IPS-18a (cell line): ENCODE measurements around the gene RNU5B-1.
A peak's percentile ranks its signal among the peaks of the same experiment; 100 is the strongest.

ENCODE experiments used
- H3K27ac ChIP-seq: one replicate; pipeline ENCODE4 v1.5.1; 2013; ENCODE audit warnings: low read length
- H3K27me3 ChIP-seq: one replicate; pipeline ENCODE4 v1.6.1; 2013; ENCODE audit warnings: mild to moderate bottlenecking, low read length; ENCODE audit not compliant: control insufficient read depth, insufficient read depth
- H3K36me3 ChIP-seq: one replicate; pipeline ENCODE4 v1.6.1; 2013; ENCODE audit warnings: low read depth, low read length; ENCODE audit not compliant: control insufficient read depth
- H3K4me1 ChIP-seq: one replicate; pipeline ENCODE4 v1.6.1; 2013; ENCODE audit warnings: low read depth, low read length; ENCODE audit not compliant: control insufficient read depth
- H3K4me3 ChIP-seq: one replicate; pipeline ENCODE4 v1.5.1; 2013; ENCODE audit warnings: low read length
- H3K9ac ChIP-seq: one replicate; pipeline ENCODE4 v1.6.1; 2013; ENCODE audit warnings: mild to moderate bottlenecking, low read length, moderate library complexity
- H3K9me3 ChIP-seq: one replicate; pipeline ENCODE4 v1.6.1; 2013; ENCODE audit warnings: low read depth, low read length; ENCODE audit not compliant: control insufficient read depth

Gene RNU5B-1

DNA sequence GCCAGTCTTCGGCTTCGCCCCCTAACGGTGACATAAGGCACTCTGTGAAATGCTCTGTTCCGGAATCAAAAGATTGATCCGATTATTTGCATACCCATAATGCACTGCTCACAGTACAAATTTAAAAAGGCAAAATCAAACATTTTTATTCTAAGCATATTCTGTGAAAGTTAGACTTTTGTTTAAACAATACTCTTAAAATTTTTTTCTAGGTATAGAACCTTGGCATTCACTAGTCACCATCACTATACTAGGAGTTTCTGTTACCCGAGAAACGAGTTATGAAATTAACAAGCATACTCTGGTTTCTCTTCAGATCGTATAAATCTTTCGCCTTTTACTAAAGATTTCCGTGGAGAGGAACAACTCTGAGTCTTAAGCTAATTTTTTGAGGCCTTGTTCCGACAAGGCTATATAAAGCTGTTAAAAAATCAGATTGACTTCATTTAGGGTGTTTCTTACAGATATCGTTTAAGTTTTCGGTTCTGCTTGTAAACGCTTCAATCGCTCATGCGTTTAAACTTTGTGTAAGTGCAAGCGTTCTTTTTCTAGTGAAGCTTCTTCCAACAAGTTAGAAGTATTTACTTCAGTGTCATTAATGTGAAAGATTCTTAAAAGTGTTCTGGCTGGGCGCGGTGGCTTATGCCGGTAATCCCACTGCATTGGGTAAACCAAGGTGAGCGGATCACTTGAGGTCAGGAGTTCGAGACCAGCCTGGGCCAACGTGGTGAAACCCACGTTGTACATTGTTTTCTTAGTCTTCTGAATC lies at the start of gene RNU5B-1:
Gene RNU5B-1 (plus strand): TSS at position 297 of the 769 bp plus-strand sequence.
- Histone ChIP-seq H3K4me1 (peaks cover 4% of the 10 kb centered on the region), H3K27me3 (no peaks in the 10 kb centered on the region), H3K27ac (peak within 1 kb of the TSS; percentile 97)

GRCh38 chr15:65254758-65255157 lies 49.7 kb upstream of the RNU5B-1 start:
- Histone ChIP-seq H3K4me1 (no peaks in the 10 kb centered on the region), H3K27ac (no peak overlapping the region), H3K9ac (no peak overlapping the region), H3K9me3 (no peaks in the 10 kb centered on the region), H3K27me3 (no peaks in the 10 kb centered on the region), H3K36me3 (no peaks in the 10 kb centered on the region), H3K4me3 (no peak overlapping the region)

More for the DNA sequence above, at the start of gene RNU5B-1:
- Histone ChIP-seq H3K9ac (peak within 1 kb of the TSS; percentile 88), H3K9me3 (no peaks in the 10 kb centered on the region), H3K36me3 (no peaks in the 10 kb centered on the region), H3K4me3 (peak within 1 kb of the TSS; percentile 61)

DNA sequence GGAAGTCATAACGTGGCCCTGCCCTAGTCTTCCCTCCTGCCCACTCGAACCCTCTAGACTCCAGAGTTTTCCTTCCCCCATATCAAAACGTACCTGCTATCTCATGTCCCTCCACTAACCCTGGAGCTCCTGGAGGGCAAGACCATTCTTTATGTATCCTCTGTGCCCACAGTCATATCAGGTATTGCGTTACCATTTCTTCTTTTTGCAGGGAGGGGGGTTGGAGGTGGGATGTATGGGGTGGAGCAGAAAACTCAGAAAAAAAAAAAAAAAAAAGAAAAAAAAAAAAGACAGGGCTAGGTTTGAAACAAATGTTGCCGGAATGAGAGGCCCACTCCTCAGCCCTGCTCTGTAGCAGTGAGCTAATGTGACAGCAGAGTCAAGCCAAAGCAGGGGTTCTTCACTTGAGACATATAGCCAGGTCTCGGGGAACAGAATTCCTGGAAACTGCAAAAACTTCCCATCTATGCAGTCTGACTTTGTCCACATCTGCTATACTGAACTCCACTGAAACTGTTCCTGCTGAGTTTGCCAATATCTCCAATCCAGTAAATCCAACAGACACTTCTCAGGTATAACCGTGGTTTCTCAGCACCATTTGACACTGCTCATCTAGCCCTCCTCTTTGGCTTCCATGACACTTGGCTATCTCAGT lies 48.9 kb upstream of the RNU5B-1 start:
- Histone ChIP-seq H3K4me1 (no peaks in the 10 kb centered on the region), H3K4me3 (no peak overlapping the region), H3K27ac (no peak overlapping the region), H3K36me3 (peaks cover 6% of the 10 kb centered on the region), H3K27me3 (no peaks in the 10 kb centered on the region), H3K9ac (no peak overlapping the region), H3K9me3 (no peaks in the 10 kb centered on the region)

DNA sequence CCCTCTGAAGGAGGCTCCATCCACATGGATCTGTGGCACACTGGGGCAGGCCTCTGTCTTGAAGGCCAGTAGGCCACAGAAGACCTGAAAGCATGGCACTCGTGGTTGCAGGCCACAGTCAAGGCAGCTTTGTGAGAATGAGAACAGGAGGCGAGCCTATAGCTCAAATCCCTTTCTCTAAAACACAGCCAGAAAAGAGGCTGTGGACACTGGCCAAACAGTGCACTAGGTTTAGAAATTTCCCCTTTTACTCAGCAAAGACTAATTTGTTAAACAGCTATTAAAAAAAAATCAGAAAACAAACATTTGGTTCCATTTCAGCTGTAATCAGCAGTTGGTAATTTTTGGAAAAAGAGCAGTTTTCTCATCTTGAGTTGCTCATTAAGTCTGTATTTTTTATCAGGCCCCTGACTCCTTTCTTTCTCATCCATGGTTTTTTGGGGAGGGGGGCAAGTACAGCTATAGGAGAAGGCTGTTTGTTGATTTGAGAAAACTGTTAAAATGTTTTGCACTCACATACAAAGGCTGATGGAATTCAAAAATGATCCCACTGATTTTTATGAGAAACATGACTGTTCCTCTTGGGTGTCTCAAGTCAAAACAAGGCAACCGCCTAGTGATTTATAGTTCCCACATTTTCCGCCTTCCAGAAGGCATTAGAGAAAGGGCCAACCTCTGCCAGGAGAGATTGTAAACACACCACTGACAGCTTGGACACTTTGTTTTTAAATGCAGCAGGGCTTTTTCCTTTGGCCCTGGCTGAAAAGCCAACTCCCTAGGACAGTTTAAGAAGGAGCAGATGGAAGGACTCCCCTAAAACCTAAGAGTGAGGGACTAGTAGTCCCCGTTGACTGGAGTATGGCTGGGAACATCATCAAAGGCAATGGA lies 45.9 kb upstream of the RNU5B-1 start:
- no peak overlapping the region for H3K4me3 ChIP-seq
- H3K27ac ChIP-seq, result no peak overlapping the region
- H3K9ac ChIP-seq, result no peak overlapping the region
- H3K36me3 ChIP-seq, result peaks cover 6% of the 10 kb centered on the region
- no peaks in the 10 kb centered on the region for H3K27me3 ChIP-seq
- H3K9me3 ChIP-seq, result no peaks in the 10 kb centered on the region
- no peaks in the 10 kb centered on the region for H3K4me1 ChIP-seq

DNA sequence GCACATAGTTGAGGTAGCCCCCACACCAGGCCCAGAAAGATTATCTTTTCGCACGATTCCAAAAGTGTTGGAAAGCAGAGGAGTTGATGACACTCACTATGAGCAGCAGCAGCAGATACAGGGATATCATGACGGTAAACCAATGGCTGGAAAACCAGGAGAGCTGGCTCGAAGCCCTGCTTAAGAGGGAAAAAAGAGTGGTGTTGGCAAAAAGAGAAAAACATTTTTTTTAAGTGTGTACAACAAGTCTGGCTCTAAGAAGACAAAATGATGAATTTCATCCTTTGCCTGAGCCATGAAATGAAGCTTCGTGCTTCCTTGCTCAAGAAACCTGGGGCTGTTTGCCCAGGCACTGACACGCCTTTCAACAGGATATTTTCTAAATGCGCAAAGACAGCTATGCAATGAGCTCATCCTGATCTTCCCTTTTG lies 45.1 kb upstream of the RNU5B-1 start:
- H3K27me3 ChIP-seq, result no peaks in the 10 kb centered on the region
- H3K9ac ChIP-seq, result no peak overlapping the region
- H3K4me1 ChIP-seq, result no peaks in the 10 kb centered on the region
- no peak overlapping the region for H3K4me3 ChIP-seq
- H3K36me3 ChIP-seq, result peaks cover 6% of the 10 kb centered on the region
- no peak overlapping the region for H3K27ac ChIP-seq
- H3K9me3 ChIP-seq, result no peaks in the 10 kb centered on the region

GRCh38 chr15:65260968-65261367 lies 43.5 kb upstream of the RNU5B-1 start:
- H3K27me3 ChIP-seq, result no peaks in the 10 kb centered on the region
- H3K4me1 ChIP-seq, result peaks cover 11% of the 10 kb centered on the region
- no peak overlapping the region for H3K4me3 ChIP-seq
- peaks cover 6% of the 10 kb centered on the region for H3K36me3 ChIP-seq
- no peak overlapping the region for H3K27ac ChIP-seq
- no peaks in the 10 kb centered on the region for H3K9me3 ChIP-seq
- no peak overlapping the region for H3K9ac ChIP-seq

DNA sequence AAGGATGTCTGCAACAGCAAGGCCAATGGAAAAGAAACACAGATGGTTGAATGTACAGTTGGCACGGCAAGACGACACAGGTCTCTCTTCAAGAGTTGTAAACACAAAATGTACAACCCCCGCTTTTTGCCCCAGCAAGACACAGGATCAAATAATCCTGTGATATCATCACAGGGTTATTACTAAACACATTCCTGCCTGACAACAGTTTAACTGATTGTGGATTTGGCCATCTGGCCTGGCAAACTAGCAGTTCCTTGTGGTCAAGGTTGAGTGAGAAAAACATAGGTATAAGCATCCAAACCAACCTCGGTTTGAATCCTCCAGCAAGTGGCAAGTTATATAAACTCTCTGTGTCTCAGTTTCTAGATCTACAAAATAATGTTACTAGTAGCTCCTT lies 41.2 kb upstream of the RNU5B-1 start:
- no peaks in the 10 kb centered on the region for H3K9me3 ChIP-seq
- peaks cover 6% of the 10 kb centered on the region for H3K36me3 ChIP-seq
- no peak overlapping the region for H3K27ac ChIP-seq
- no peak overlapping the region for H3K9ac ChIP-seq
- no peak overlapping the region for H3K4me3 ChIP-seq
- H3K4me1 ChIP-seq, result peaks cover 15% of the 10 kb centered on the region
- no peaks in the 10 kb centered on the region for H3K27me3 ChIP-seq

- H3K27me3 ChIP-seq, result no peaks in the 10 kb centered on the region
- no peak overlapping the region for H3K27ac ChIP-seq
- H3K4me1 ChIP-seq, result peaks cover 15% of the 10 kb centered on the region
- no peaks in the 10 kb centered on the region for H3K9me3 ChIP-seq
- H3K36me3 ChIP-seq, result peaks cover 5% of the 10 kb centered on the region
- H3K4me3 ChIP-seq, result no peak overlapping the region
- no peak overlapping the region for H3K9ac ChIP-seq
Observed at GRCh38 chr15:65264863-65265430, 39.5 kb upstream of the RNU5B-1 start.

- Histone ChIP-seq H3K27me3 (no peaks in the 10 kb centered on the region), H3K4me1 (peaks cover 15% of the 10 kb centered on the region)
Observed at GRCh38 chr15:65266469-65266868, 38.0 kb upstream of the RNU5B-1 start.

GRCh38 chr15:65268411-65268810 lies 36.1 kb upstream of the RNU5B-1 start:
- no peaks in the 10 kb centered on the region for H3K9me3 ChIP-seq
- H3K36me3 ChIP-seq, result no peaks in the 10 kb centered on the region
- no peak overlapping the region for H3K4me3 ChIP-seq
- H3K27me3 ChIP-seq, result no peaks in the 10 kb centered on the region
- no peak overlapping the region for H3K9ac ChIP-seq
- peaks cover 15% of the 10 kb centered on the region for H3K4me1 ChIP-seq
- H3K27ac ChIP-seq, result no peak overlapping the region

More at GRCh38 chr15:65266469-65266868, 38.0 kb upstream of the RNU5B-1 start:
- H3K4me3 ChIP-seq, result no peak overlapping the region
- H3K27ac ChIP-seq, result no peak overlapping the region
- no peak overlapping the region for H3K9ac ChIP-seq
- H3K36me3 ChIP-seq, result no peaks in the 10 kb centered on the region
- no peaks in the 10 kb centered on the region for H3K9me3 ChIP-seq
